ENCODE measurements around the gene GPM6B. TPM values are rescaled to one million over a fixed set of nuclear protein-coding genes. Genes with fewer than 3 reads are reported as not detected.
"Not testable (repeated sequence)": the region's sequence is repeated elsewhere in the genome, so short reads cannot be mapped to it uniquely, and the experiment has no call there.

The GPM6B gene
- total RNA-seq, 1 donor from 2014 or later: 0.10 TPM

GRCh38 chrX:13726583-13726982 is 90.3 kb downstream of the GPM6B start:
- not testable (repeated sequence) for DNase-seq (ENCODE audit: low read depth)

GRCh38 chrX:13724878-13725277 is 92.0 kb downstream of the GPM6B start:
- not testable (repeated sequence) for DNase-seq (ENCODE audit: low read depth)

GRCh38 chrX:13721819-13722519 is 94.9 kb downstream of the GPM6B start:
- DNase-seq (ENCODE audit: low read depth): no peak

GRCh38 chrX:13721371-13721770 is 95.5 kb downstream of the GPM6B start:
- no peak for DNase-seq (ENCODE audit: low read depth)

Other genes starting within 250 kb of the GPM6B start
- 0.05 TPM in 1 of 2 replicates, not detected in the other for gene EGFL6, start 247.5 kb downstream of the GPM6B start, total RNA-seq
- gene TCEANC, start 164.0 kb downstream of the GPM6B start, total RNA-seq: 2.5 and 4.5 TPM in 2 replicates
- gene RAB9A, start 128.0 kb downstream of the GPM6B start, total RNA-seq: 50.4 and 94.3 TPM in 2 replicates
- gene TRAPPC2, start 82.5 kb downstream of the GPM6B start, total RNA-seq: 28.1 and 32.5 TPM in 2 replicates
- gene OFD1, start 82.3 kb downstream of the GPM6B start, total RNA-seq: 17.5 and 27.3 TPM in 2 replicates
- 13.4 and 26.7 TPM in 2 replicates for gene GEMIN8, start 212.8 kb upstream of the GPM6B start, total RNA-seq

Measured in renal cortical epithelial cell (primary cell).